Brain microvascular endothelial cell (primary cell): ENCODE data around the gene MUC12.
"Not testable (repeated sequence)": the region's sequence is repeated elsewhere in the genome, so short reads cannot be mapped to it uniquely, and the experiment has no call there.

Source experiments
- DNase-seq: peaks from one replicate; pipeline ENCODE4 v3.0.0-alpha.2; 2020
- H3K27ac ChIP-seq: fragments of 250-450 bp; sonication (Bioruptor Pico); 2 replicates; pipeline ENCODE4 v1.5.1; 2020; ENCODE audit warnings: mild to moderate bottlenecking, moderate library complexity
- H3K27me3 ChIP-seq: fragments of 250-450 bp; sonication (Bioruptor Pico); replicated peaks from 2 replicates; pipeline ENCODE4 v1.5.1; 2020; ENCODE audit warnings: mild to moderate bottlenecking
- H3K36me3 ChIP-seq: fragments of 250-450 bp; sonication (Bioruptor Pico); replicated peaks from 2 replicates; pipeline ENCODE4 v1.5.1; 2020; ENCODE audit warnings: mild to moderate bottlenecking
- H3K4me3 ChIP-seq: 2 replicates; pipeline ENCODE4 v1.5.1; 2011; ENCODE audit warnings: low read depth, mild to moderate bottlenecking, control low read depth, low read length, moderate library complexity
- in situ Hi-C: cut with HindIII; loops from 2 replicates; pipeline ENCODE4 v1.10.0; 2017; ENCODE audit warnings: low sequenced_read_pairs, low pct_ligation_motif_present
- TF ChIP-seq, protein P1 (sequence below): IDR thresholded peaks from 2 replicates; pipeline ENCODE4 v1.5.1; 2011; ENCODE audit warnings: low read depth, mild to moderate bottlenecking, moderate library complexity, low read length, control low read depth, inconsistent platforms; ENCODE audit errors: missing control alignments

Gene MUC12

DNA sequence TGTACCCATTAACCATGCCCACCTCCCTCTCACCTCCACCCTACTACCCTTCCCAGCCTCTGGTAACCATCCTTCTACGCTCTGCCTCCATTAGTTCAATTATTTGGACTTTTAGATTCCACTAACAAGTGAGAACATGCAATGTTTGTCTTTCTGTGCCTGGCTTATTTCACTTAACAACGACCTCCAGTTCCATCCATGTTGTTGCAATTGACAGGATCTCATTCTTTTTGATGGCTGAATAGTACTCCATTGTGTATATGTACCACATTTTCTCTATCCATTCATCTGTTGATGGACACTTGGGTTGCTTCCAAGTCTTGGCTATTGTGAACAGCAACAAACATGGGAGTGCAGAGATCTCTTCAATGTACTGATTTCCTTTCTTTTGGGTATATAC is 38.0 kb downstream of the MUC12 start:
- H3K27me3 ChIP-seq, H3K27ac ChIP-seq, DNase-seq, H3K36me3 ChIP-seq, in situ Hi-C loops, H3K4me3 ChIP-seq: not testable (repeated sequence)

DNA sequence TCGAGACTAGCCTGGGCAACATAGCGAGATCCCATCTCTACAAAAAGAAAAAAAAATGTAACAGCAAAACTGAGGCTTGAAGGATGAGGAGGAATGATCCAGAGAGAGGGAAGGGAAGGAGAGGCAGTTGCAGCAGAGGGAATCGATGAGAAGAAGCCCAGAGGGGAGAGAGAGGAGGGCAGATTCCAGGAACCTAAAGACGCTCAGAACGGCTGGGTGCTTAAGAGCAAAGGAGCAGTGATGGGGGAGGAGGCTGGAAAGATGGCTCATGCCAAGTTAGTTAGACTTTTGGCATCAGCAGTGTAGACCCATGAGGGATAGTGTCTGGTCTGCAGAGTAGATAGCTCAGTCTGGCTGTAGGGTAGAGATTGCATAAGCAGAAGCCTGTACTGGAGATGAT is 40.3 kb downstream of the MUC12 start:
- Histone ChIP-seq H3K27me3 (no peaks in the 10 kb centered on the region), H3K27ac (no peak overlapping the region), H3K36me3 (no peaks in the 10 kb centered on the region), H3K4me3 (no peak overlapping the region)
- in situ Hi-C loops = no loop called here
- TF ChIP-seq, protein P1, sequence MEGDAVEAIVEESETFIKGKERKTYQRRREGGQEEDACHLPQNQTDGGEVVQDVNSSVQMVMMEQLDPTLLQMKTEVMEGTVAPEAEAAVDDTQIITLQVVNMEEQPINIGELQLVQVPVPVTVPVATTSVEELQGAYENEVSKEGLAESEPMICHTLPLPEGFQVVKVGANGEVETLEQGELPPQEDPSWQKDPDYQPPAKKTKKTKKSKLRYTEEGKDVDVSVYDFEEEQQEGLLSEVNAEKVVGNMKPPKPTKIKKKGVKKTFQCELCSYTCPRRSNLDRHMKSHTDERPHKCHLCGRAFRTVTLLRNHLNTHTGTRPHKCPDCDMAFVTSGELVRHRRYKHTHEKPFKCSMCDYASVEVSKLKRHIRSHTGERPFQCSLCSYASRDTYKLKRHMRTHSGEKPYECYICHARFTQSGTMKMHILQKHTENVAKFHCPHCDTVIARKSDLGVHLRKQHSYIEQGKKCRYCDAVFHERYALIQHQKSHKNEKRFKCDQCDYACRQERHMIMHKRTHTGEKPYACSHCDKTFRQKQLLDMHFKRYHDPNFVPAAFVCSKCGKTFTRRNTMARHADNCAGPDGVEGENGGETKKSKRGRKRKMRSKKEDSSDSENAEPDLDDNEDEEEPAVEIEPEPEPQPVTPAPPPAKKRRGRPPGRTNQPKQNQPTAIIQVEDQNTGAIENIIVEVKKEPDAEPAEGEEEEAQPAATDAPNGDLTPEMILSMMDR = no peak
- no peak for DNase-seq

DNA sequence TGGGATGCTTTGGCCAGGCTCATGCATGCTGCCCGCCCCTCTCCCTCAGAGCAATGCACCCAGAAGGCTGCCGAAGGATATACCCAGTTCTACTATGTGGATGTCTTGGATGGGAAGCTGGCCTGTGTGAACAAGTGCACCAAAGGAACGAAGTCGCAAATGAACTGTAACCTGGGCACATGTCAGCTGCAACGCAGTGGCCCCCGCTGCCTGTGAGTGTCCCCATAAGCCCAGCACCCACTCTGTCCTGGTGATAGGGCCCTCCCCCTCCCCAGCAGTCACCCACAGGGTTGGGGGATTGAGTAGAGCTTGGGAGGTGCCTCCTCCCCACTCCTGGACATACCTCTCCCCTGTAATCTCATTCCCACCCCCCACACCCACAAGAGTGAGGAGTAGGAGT is 43.6 kb downstream of the MUC12 start:
- DNase-seq = no peak
- no peaks in the 10 kb centered on the region for H3K36me3 ChIP-seq
- H3K27ac ChIP-seq = no peak overlapping the region
- in situ Hi-C loops = no loop called here
- TF ChIP-seq, protein P1 = no peak
- H3K27me3 ChIP-seq = no peaks in the 10 kb centered on the region
- H3K4me3 ChIP-seq = no peak overlapping the region

DNA sequence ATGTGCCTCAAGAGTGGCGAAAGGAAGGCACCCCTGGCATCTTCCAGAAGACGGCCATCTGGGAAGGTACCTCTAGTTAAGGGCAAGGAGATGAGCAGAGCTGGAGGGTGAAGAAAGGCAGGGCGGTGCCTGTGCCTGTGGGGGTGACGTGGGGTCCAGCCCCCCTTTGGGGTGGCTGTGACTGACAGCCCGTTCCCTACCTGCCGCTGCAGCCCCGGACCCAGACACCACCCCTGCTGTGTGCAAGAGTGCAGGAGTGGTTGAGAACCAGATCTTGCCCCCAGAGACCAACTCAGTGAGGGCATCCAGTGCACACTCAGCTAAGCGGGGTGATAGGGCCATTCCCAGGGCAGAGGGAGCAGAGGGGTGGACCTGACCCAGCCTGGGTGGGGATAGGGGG is 46.3 kb downstream of the MUC12 start:
- in situ Hi-C loops = no loop called here
- DNase-seq = no peak
- TF ChIP-seq, protein P1 = no peak
- Histone ChIP-seq H3K4me3 (no peak overlapping the region), H3K36me3 (no peaks in the 10 kb centered on the region), H3K27ac (no peak overlapping the region), H3K27me3 (no peaks in the 10 kb centered on the region)

DNA sequence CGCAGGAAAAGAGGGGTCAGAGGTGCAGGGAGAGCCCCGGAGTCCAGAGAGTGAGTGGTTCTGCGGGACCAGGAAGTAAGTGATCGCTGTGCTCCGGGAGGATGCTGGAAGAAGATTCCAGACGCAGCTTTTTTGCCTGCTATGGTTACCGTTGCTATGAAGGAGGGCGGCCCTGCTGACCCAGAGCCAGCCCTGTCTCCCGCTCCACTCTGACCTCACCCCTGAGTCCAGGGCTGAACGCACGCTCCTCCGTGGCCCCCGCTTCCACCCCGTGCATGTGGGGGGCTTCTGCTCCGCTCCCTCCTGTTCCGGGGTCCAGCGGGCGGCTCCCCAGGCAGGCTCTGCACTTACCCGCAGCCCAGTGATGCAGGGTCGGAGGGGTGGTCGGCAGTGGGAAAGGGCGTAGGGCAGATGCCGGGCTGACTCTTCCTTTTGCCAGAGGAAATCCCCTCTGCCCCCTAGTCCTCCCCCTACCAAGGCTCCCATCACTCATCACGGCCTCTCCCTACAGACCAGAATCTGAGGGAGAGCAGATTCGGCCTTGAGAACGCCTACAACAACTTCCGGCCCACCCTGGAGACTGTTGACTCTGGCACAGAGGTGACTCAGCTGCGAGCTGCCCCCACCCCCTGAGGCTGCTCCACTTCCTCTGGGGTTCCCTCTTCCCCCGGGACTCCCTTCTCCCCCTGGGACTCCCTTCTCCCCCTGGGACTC is 47.9 kb downstream of the MUC12 start:
- Histone ChIP-seq H3K4me3 (peak overlapping the region; percentile 64), H3K27ac (peak overlapping the region; percentile 87), H3K36me3 (no peaks in the 10 kb centered on the region), H3K27me3 (no peaks in the 10 kb centered on the region)
- TF ChIP-seq, protein P1 = no peak
- in situ Hi-C loops = no loop called here
- peak; percentile 84 for DNase-seq

DNA sequence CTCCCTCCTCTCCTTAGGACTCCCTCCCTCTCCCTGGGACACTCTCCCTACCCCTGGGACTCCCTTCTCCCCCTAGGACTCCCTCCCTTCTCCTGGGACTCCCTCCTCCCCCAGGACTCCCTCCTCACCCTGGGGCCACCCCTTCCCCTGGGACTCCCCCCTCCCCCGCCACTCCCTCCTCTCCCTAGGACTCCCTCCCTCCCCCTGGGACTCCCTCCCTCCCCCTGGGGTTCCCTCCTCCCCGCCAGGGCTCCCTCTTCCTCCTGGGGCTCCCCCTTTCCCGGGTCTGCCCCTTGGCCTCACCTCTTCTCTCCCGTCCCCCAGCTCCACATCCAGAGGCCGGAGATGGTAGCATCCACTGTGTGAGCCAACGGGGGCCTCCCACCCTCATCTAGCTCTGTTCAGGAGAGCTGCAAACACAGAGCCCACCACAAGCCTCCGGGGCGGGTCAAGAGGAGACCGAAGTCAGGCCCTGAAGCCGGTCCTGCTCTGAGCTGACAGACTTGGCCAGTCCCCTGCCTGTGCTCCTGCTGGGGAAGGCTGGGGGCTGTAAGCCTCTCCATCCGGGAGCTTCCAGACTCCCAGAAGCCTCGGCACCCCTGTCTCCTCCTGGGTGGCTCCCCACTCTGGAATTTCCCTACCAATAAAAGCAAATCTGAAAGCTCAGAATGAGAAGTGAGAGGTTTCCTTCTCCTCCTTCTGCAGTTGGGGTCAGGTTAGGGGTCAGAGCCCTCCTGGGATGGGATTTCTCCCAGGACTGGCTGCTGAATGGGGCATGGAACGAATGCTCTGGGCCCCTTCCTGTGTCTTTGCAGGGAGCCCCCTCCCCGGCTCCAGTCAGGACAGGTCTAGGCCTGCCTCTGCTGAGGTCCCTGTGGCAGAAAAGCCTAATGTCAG is 49.2 kb downstream of the MUC12 start:
- DNase-seq = no peak
- H3K36me3 ChIP-seq = no peaks in the 10 kb centered on the region
- no peak overlapping the region for H3K4me3 ChIP-seq
- TF ChIP-seq, protein P1 = no peak
- in situ Hi-C loops = no loop called here
- no peak overlapping the region for H3K27ac ChIP-seq
- H3K27me3 ChIP-seq = no peaks in the 10 kb centered on the region
